Chondrocyte (in vitro differentiated cells): ENCODE data around the gene OTOP2. TPM values are rescaled to one million over a fixed set of nuclear protein-coding genes. Genes with fewer than 3 reads are reported as not detected.
"Not testable (repeated sequence)": the region's sequence is repeated elsewhere in the genome, so short reads cannot be mapped to it uniquely, and the experiment has no call there.

ENCODE experiments used
- DNase-seq: peaks from one replicate; pipeline ENCODE4 v3.0.0; 2021; ENCODE audit warnings: mixed read lengths, low spot score
- H3K27ac Mint-ChIP-seq: one replicate; pipeline ENCODE4 v1.8.0; 2021; ENCODE audit warnings: mild to moderate bottlenecking, moderate library complexity, mixed read lengths; ENCODE audit not compliant: unreplicated experiment
- H3K27me3 Mint-ChIP-seq: 2 replicates; pipeline ENCODE4 v1.8.0; 2021; ENCODE audit warnings: low read depth, mixed read lengths
- H3K36me3 Mint-ChIP-seq: 2 replicates; pipeline ENCODE4 v1.8.0; 2021; ENCODE audit warnings: low read depth, mixed read lengths
- H3K4me1 Mint-ChIP-seq: 2 replicates; pipeline ENCODE4 v1.8.0; 2021; ENCODE audit warnings: low read depth, mild to moderate bottlenecking, mixed read lengths
- H3K4me3 Mint-ChIP-seq: one replicate; pipeline ENCODE4 v1.8.0; 2021; ENCODE audit warnings: mild to moderate bottlenecking, moderate library complexity, mixed read lengths; ENCODE audit not compliant: unreplicated experiment
- H3K9me3 Mint-ChIP-seq: 2 replicates; pipeline ENCODE4 v1.8.0; 2021; ENCODE audit warnings: low read depth, mixed read lengths
- CTCF ChIP-seq: fragments of 200-600 bp; sonication (generic); IDR thresholded peaks from 2 replicates; pipeline ENCODE4 v1.5.0; 2021; ENCODE audit warnings: antibody characterized with exemption, mild to moderate bottlenecking, moderate library complexity
- total RNA-seq: library from RNA; stranded (reverse); gene quantifications from 3 replicates; pipeline ENCODE4 v1.2.1, GENCODE V29; 2021

Gene OTOP2
- total RNA-seq, 1 donor from 2014 or later, result not detected

- DNase-seq, result no peak
- Mint-ChIP-seq H3K27me3 (no peaks in the 10 kb centered on the region), H3K4me3 (peak overlapping the region; percentile 87), H3K4me1 (peaks cover 10% of the 10 kb centered on the region), H3K36me3 (no peaks in the 10 kb centered on the region), H3K9me3 (no peaks in the 10 kb centered on the region), H3K27ac (peak overlapping the region; percentile 94)
- no peak for TF ChIP-seq CTCF
Observed at GRCh38 chr17:74981318-74981978, 57.4 kb downstream of the OTOP2 start.

- H3K27ac Mint-ChIP-seq, result peak overlapping the region; percentile 94
- H3K4me1 Mint-ChIP-seq, result peaks cover 16% of the 10 kb centered on the region
- H3K27me3 Mint-ChIP-seq, result no peaks in the 10 kb centered on the region
- H3K4me3 Mint-ChIP-seq, result peak overlapping the region; percentile 87
- no peak for DNase-seq
- H3K36me3 Mint-ChIP-seq, result no peaks in the 10 kb centered on the region
- TF ChIP-seq CTCF, result peak; percentile 47
- no peaks in the 10 kb centered on the region for H3K9me3 Mint-ChIP-seq
Observed at GRCh38 chr17:74981979-74982662, 58.0 kb downstream of the OTOP2 start.

- peak overlapping the region; percentile 68 for H3K27ac Mint-ChIP-seq
- not testable (repeated sequence) for H3K36me3 Mint-ChIP-seq, DNase-seq, H3K9me3 Mint-ChIP-seq, H3K27me3 Mint-ChIP-seq
- peak overlapping the region; percentile 87 for H3K4me3 Mint-ChIP-seq
- H3K4me1 Mint-ChIP-seq, result peaks cover 19% of the 10 kb centered on the region
Observed at GRCh38 chr17:74982663-74983313, 58.7 kb downstream of the OTOP2 start.

Other genes with a start within 250 kb of the OTOP2 start
- not detected in 3 replicates for gene CD300LF, start 211.3 kb upstream of the OTOP2 start, total RNA-seq
- 0.15 TPM in 1 of 3 replicates, not detected in the others for gene RAB37, start 187.0 kb upstream of the OTOP2 start, total RNA-seq
- gene NHERF1, start 175.6 kb upstream of the OTOP2 start, total RNA-seq, result 98.7 to 108 TPM (median 98.7 TPM) in 3 replicates
- gene NAT9, start 147.9 kb upstream of the OTOP2 start, total RNA-seq, result 46.8 to 48.9 TPM (median 47.4 TPM) in 3 replicates
- gene GRIN2C, start 64.4 kb upstream of the OTOP2 start, total RNA-seq, result 0.07 to 0.28 TPM in 2 of 3 replicates, not detected in the other
- gene FDXR, start 51.3 kb upstream of the OTOP2 start, total RNA-seq, result 7.2 to 11.6 TPM (median 9.0 TPM) in 3 replicates
- gene FADS6, start 30.6 kb upstream of the OTOP2 start, total RNA-seq, result not detected in 3 replicates
- not detected in 3 replicates for gene USH1G, start 1.0 kb upstream of the OTOP2 start, total RNA-seq
- gene OTOP3, start 11.6 kb downstream of the OTOP2 start, total RNA-seq, result not detected in 3 replicates
- gene HID1, start 48.5 kb downstream of the OTOP2 start, total RNA-seq, result 4.7 to 7.7 TPM (median 5.2 TPM) in 3 replicates
- 32.7 to 51.1 TPM (median 51.0 TPM) in 3 replicates for gene CDR2L, start 63.4 kb downstream of the OTOP2 start, total RNA-seq
- gene MRPL58, start 88.4 kb downstream of the OTOP2 start, total RNA-seq, result 18.9 to 25.7 TPM (median 19.8 TPM) in 3 replicates
- 178 to 185 TPM (median 183 TPM) in 3 replicates for gene ATP5PD, start 122.7 kb downstream of the OTOP2 start, total RNA-seq
- gene KCTD2, start 123.0 kb downstream of the OTOP2 start, total RNA-seq, result 16.8 to 20.4 TPM (median 17.1 TPM) in 3 replicates
- 2.1 to 3.0 TPM (median 3.0 TPM) in 3 replicates for gene SLC16A5, start 163.7 kb downstream of the OTOP2 start, total RNA-seq
- gene ARMC7, start 185.7 kb downstream of the OTOP2 start, total RNA-seq, result 10.8 to 12.3 TPM (median 12.1 TPM) in 3 replicates
- gene NT5C, start 207.5 kb downstream of the OTOP2 start, total RNA-seq, result 23.3 to 31.2 TPM (median 30.4 TPM) in 3 replicates
- 78.6 to 90.4 TPM (median 86.4 TPM) in 3 replicates for gene JPT1, start 230.2 kb downstream of the OTOP2 start, total RNA-seq